MCF 10A (cell line): Measurements from ENCODE around the gene OR10C1. TPM values are rescaled to one million over a fixed set of nuclear protein-coding genes. Genes with fewer than 3 reads are reported as not detected.

Source experiments
- BruUV-seq: library from RNA; stranded (reverse); fragments of 400-500 nt; replicated peaks from 2 replicates; lab custom pipeline; 2021; lab: Mats Ljungman, UMichigan
- CTCF ChIA-PET: fragments of 300-600 bp; sonication (Branson Sonifier 250); formaldehyde crosslinking; extraction: SDS; loops from one replicate; lab custom pipeline; 2021; ENCODE audit warnings: antibody characterized with exemption, inconsistent platforms; lab: Yijun Ruan, JAX
- POLR2A ChIA-PET: fragments of 300-600, 350-650 bp; sonication (Branson Sonifier 250); formaldehyde crosslinking; extraction: SDS; loops from one replicate; lab custom pipeline; 2020; ENCODE audit warnings: antibody characterized with exemption, inconsistent platforms; lab: Yijun Ruan, JAX
- DNase-seq: peaks from one replicate; pipeline ENCODE4 v3.0.0-alpha.2; 2018; ENCODE audit not compliant: unreplicated experiment
- H3K27ac Mint-ChIP-seq: one replicate; pipeline ENCODE4 v1.8.0; 2022; ENCODE audit warnings: mild to moderate bottlenecking, low read depth, mixed read lengths; ENCODE audit not compliant: unreplicated experiment
- H3K27me3 Mint-ChIP-seq: one replicate; pipeline ENCODE4 v1.8.0; 2022; ENCODE audit warnings: mixed read lengths; ENCODE audit not compliant: insufficient read depth, unreplicated experiment
- H3K36me3 Mint-ChIP-seq: one replicate; pipeline ENCODE4 v1.8.0; 2022; ENCODE audit warnings: mild to moderate bottlenecking, moderate library complexity, mixed read lengths; ENCODE audit not compliant: insufficient read depth, unreplicated experiment
- H3K4me1 Mint-ChIP-seq: one replicate; pipeline ENCODE4 v1.8.0; 2022; ENCODE audit warnings: mixed read lengths; ENCODE audit not compliant: insufficient read depth, unreplicated experiment
- H3K4me3 Mint-ChIP-seq: one replicate; pipeline ENCODE4 v1.8.0; 2022; ENCODE audit warnings: mild to moderate bottlenecking, moderate library complexity, mixed read lengths; ENCODE audit not compliant: unreplicated experiment
- H3K9me3 Mint-ChIP-seq: one replicate; pipeline ENCODE4 v1.8.0; 2022; ENCODE audit warnings: mixed read lengths; ENCODE audit not compliant: unreplicated experiment
- intact Hi-C: fragments of 100-400 bp; cut with micrococcal nuclease; formaldehyde crosslinking; loops from 2 replicates; pipeline ENCODE4 v1.14.1; 2022
- total RNA-seq: library from RNA; stranded (reverse); gene quantifications from 2 replicates; pipeline ENCODE4 v1.2.3, GENCODE V29; 2022
- TF ChIP-seq, protein P1 (sequence below): fragments of 200-600 bp; IDR thresholded peaks from one replicate; pipeline ENCODE4 v1.8.0; 2022; ENCODE audit warnings: antibody characterized with exemption, mild to moderate bottlenecking; ENCODE audit not compliant: unreplicated experiment

The OR10C1 gene
- total RNA-seq, 1 experiment from 2014 or later, result not detected

GRCh38 chr6:29487131-29487530 is 48.0 kb downstream of the OR10C1 start:
- Mint-ChIP-seq H3K9me3 (no peaks in the 10 kb centered on the region), H3K27me3 (peaks cover 13% of the 10 kb centered on the region), H3K36me3 (no peaks in the 10 kb centered on the region), H3K4me1 (peaks cover 4% of the 10 kb centered on the region), H3K27ac (no peak overlapping the region), H3K4me3 (no peak overlapping the region)
- POLR2A ChIA-PET, result no interaction called here
- CTCF ChIA-PET, result no interaction called here
- BruUV-seq, result no TSS peak
- no peak for DNase-seq
- TF ChIP-seq, protein P1, sequence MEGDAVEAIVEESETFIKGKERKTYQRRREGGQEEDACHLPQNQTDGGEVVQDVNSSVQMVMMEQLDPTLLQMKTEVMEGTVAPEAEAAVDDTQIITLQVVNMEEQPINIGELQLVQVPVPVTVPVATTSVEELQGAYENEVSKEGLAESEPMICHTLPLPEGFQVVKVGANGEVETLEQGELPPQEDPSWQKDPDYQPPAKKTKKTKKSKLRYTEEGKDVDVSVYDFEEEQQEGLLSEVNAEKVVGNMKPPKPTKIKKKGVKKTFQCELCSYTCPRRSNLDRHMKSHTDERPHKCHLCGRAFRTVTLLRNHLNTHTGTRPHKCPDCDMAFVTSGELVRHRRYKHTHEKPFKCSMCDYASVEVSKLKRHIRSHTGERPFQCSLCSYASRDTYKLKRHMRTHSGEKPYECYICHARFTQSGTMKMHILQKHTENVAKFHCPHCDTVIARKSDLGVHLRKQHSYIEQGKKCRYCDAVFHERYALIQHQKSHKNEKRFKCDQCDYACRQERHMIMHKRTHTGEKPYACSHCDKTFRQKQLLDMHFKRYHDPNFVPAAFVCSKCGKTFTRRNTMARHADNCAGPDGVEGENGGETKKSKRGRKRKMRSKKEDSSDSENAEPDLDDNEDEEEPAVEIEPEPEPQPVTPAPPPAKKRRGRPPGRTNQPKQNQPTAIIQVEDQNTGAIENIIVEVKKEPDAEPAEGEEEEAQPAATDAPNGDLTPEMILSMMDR, result no peak
- intact Hi-C loops, result no loop called here

GRCh38 chr6:29487660-29488059 is 48.6 kb downstream of the OR10C1 start, which contains the start of gene MAS1L:
MAS1L (minus strand) TSS chr6:29487956; CDS start chr6:29487902, 54 bp downstream.
- Mint-ChIP-seq H3K27me3 (peaks cover 13% of the 10 kb centered on the region), H3K4me1 (peaks cover 4% of the 10 kb centered on the region), H3K9me3 (no peaks in the 10 kb centered on the region), H3K27ac (no peak within 1 kb of the TSS), H3K36me3 (no peaks in the 10 kb centered on the region), H3K4me3 (no peak within 1 kb of the TSS)
- intact Hi-C loops, result no loop called here
- TF ChIP-seq, protein P1, result no peak
- BruUV-seq, result no TSS peak
- ChIA-PET POLR2A (no interaction called here), CTCF (no interaction called here)
- no peak for DNase-seq

DNA sequence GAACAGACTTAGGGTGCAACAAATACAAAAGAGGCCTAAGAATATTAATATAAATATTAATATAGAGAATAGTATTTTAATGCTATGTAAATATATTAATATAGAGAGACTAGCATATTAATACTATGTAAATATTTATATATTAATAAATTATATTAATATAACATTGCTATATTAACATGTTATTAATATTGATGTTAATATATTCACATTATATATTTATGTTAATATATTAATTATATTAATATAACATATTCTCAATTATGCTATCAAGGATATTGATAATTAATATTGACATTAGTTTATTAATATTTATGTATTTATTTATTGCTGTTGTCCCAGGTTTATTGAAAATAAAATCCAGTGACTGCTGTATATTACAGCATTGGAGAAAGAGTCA is 49.8 kb downstream of the OR10C1 start:
- TF ChIP-seq, protein P1, result no peak
- peaks cover 20% of the 10 kb centered on the region for H3K27me3 Mint-ChIP-seq
- no peak overlapping the region for H3K27ac Mint-ChIP-seq
- BruUV-seq, result no TSS peak
- H3K9me3 Mint-ChIP-seq, result no peaks in the 10 kb centered on the region
- H3K4me3 Mint-ChIP-seq, result no peak overlapping the region
- intact Hi-C loops, result no loop called here
- ChIA-PET CTCF (no interaction called here), POLR2A (no interaction called here)
- peaks cover 4% of the 10 kb centered on the region for H3K4me1 Mint-ChIP-seq
- H3K36me3 Mint-ChIP-seq, result no peaks in the 10 kb centered on the region
- DNase-seq, result no peak

GRCh38 chr6:29489286-29489685 is 50.2 kb downstream of the OR10C1 start:
- DNase-seq, result no peak
- no peaks in the 10 kb centered on the region for H3K36me3 Mint-ChIP-seq
- no TSS peak for BruUV-seq
- peaks cover 4% of the 10 kb centered on the region for H3K4me1 Mint-ChIP-seq
- no peaks in the 10 kb centered on the region for H3K9me3 Mint-ChIP-seq
- intact Hi-C loops, result no loop called here
- ChIA-PET CTCF (no interaction called here), POLR2A (no interaction called here)
- TF ChIP-seq, protein P1, result no peak
- H3K27ac Mint-ChIP-seq, result no peak overlapping the region
- H3K27me3 Mint-ChIP-seq, result peaks cover 24% of the 10 kb centered on the region
- H3K4me3 Mint-ChIP-seq, result no peak overlapping the region
